Immature natural killer cell (primary cell): Measurements from ENCODE around the gene CDKL1. TPM values are rescaled to one million over a fixed set of nuclear protein-coding genes. Genes with fewer than 3 reads are reported as not detected.

Experiments used
- DNase-seq, 3 donors: peaks; one replicate each; pipeline ENCODE4 v3.0.0; 2022; ENCODE audit warnings: mixed read lengths in 1 of 3
- H3K27ac Mint-ChIP-seq, 6 donors: one replicate each; pipeline ENCODE4 v1.8.0; 2020; ENCODE audit warnings: mixed read lengths in 6 of 6, mild to moderate bottlenecking in 5 of 6, inconsistent platforms in 4 of 6, moderate library complexity in 3 of 6
- H3K27me3 Mint-ChIP-seq, 3 donors: one replicate each; pipeline ENCODE4 v1.8.0; 2020 to 2021; ENCODE audit warnings: low read depth in 3 of 3, mild to moderate bottlenecking in 3 of 3, mixed read lengths in 3 of 3, moderate library complexity in 3 of 3, inconsistent platforms in 1 of 3
- H3K36me3 Mint-ChIP-seq, 3 donors: one replicate each; pipeline ENCODE4 v1.8.0; 2020; ENCODE audit warnings: mixed read lengths in 3 of 3, inconsistent platforms in 2 of 3, mild to moderate bottlenecking in 2 of 3
- H3K4me1 Mint-ChIP-seq, 2 donors: one replicate each; pipeline ENCODE4 v1.8.0; 2020; ENCODE audit warnings: inconsistent platforms in 2 of 2, mild to moderate bottlenecking in 2 of 2, mixed read lengths in 2 of 2, moderate library complexity in 1 of 2
- H3K4me3 Mint-ChIP-seq, 5 donors: one replicate each; pipeline ENCODE4 v1.8.0; 2020; ENCODE audit warnings: mild to moderate bottlenecking in 5 of 5, mixed read lengths in 5 of 5, inconsistent platforms in 3 of 5, moderate library complexity in 3 of 5
- H3K9me3 Mint-ChIP-seq, 6 donors: one replicate each; pipeline ENCODE4 v1.8.0; 2020; ENCODE audit warnings: mild to moderate bottlenecking in 6 of 6, mixed read lengths in 6 of 6, inconsistent platforms in 4 of 6, moderate library complexity in 3 of 6
- polyA plus RNA-seq, 3 donors: library from polyadenylated mRNA; unstranded; fragments of 300-500 nt; fragmentation: Illumina TruSeq; gene quantifications; one replicate each; pipeline ENCODE4 v1.2.3, GENCODE V29; 2021

CDKL1 gene
- polyA plus RNA-seq, 3 donors from 2014 or later = 3.6 to 9.9 (median 5.4) TPM

- Mint-ChIP-seq H3K36me3 (peaks cover 0 to 4% (median 3%) of the 10 kb centered on the region in 3 donors), H3K9me3 (no peaks in the 10 kb centered on the region), H3K4me1 (peaks cover 15 to 30% of the 10 kb centered on the region in 2 donors), H3K27ac (no peak overlapping the region), H3K27me3 (peaks cover 3 to 8% (median 5%) of the 10 kb centered on the region in 3 donors), H3K4me3 (no peak overlapping the region)
- no peak for DNase-seq
Observed at GRCh38 chr14:50399251-50400032, 2.8 kb upstream of the CDKL1 start.

- H3K4me3 Mint-ChIP-seq = peak overlapping the region in 3 of 5 donors; percentile 2 to 86 (median 16)
- H3K4me1 Mint-ChIP-seq = peaks cover 15 to 24% of the 10 kb centered on the region in 2 donors
- H3K9me3 Mint-ChIP-seq = no peaks in the 10 kb centered on the region
- H3K27ac Mint-ChIP-seq = peak overlapping the region in 1 of 6 donors; percentile 69
- peaks cover 3 to 8% (median 5%) of the 10 kb centered on the region in 3 donors for H3K27me3 Mint-ChIP-seq
- peaks cover 0 to 5% (median 3%) of the 10 kb centered on the region in 3 donors for H3K36me3 Mint-ChIP-seq
- no peak for DNase-seq
Observed at GRCh38 chr14:50398189-50398580, 1.5 kb upstream of the CDKL1 start.

- no peaks in the 10 kb centered on the region for H3K9me3 Mint-ChIP-seq
- peak overlapping the region in 5 of 6 donors; percentile 12 to 80 (median 69) for H3K27ac Mint-ChIP-seq
- peaks cover 13 to 18% of the 10 kb centered on the region in 2 donors for H3K4me1 Mint-ChIP-seq
- no peak for DNase-seq
- peak overlapping the region; percentile 86 to 94 (median 88) for H3K4me3 Mint-ChIP-seq
- H3K36me3 Mint-ChIP-seq = peaks cover 0 to 5% (median 3%) of the 10 kb centered on the region in 3 donors
- peaks cover 3 to 6% (median 5%) of the 10 kb centered on the region in 3 donors for H3K27me3 Mint-ChIP-seq
Observed at GRCh38 chr14:50397390-50398188, 908 bp upstream of the CDKL1 start.

GRCh38 chr14:50395448-50395847 is 1.2 kb downstream of the CDKL1 start:
- H3K27me3 Mint-ChIP-seq = peaks cover 3 to 7% (median 5%) of the 10 kb centered on the region in 3 donors

GRCh38 chr14:50394713-50395112 is 2.0 kb downstream of the CDKL1 start:
- no peak for DNase-seq
- Mint-ChIP-seq H3K4me3 (peak overlapping the region in 2 of 5 donors; percentile 5 to 100), H3K27me3 (peaks cover 3 to 7% (median 5%) of the 10 kb centered on the region in 3 donors), H3K9me3 (no peaks in the 10 kb centered on the region), H3K27ac (no peak overlapping the region), H3K4me1 (peaks cover 13 to 17% of the 10 kb centered on the region in 2 donors), H3K36me3 (peaks cover 0 to 5% (median 3%) of the 10 kb centered on the region in 3 donors)

More at GRCh38 chr14:50395448-50395847, 1.2 kb downstream of the CDKL1 start:
- peaks cover 0 to 5% (median 3%) of the 10 kb centered on the region in 3 donors for H3K36me3 Mint-ChIP-seq
- H3K4me3 Mint-ChIP-seq = peak overlapping the region; percentile 87 to 100 (median 94)
- peaks cover 13 to 17% of the 10 kb centered on the region in 2 donors for H3K4me1 Mint-ChIP-seq
- no peak overlapping the region for H3K27ac Mint-ChIP-seq
- no peak for DNase-seq
- no peaks in the 10 kb centered on the region for H3K9me3 Mint-ChIP-seq

- Mint-ChIP-seq H3K4me3 (no peak overlapping the region), H3K9me3 (no peaks in the 10 kb centered on the region), H3K27ac (no peak overlapping the region), H3K27me3 (peaks cover 0 to 1% (median 0%) of the 10 kb centered on the region in 3 donors), H3K36me3 (peaks cover 0 to 5% (median 4%) of the 10 kb centered on the region in 3 donors), H3K4me1 (no peaks in the 10 kb centered on the region)
- no peak for DNase-seq
Observed at GRCh38 chr14:50389668-50390441, 6.8 kb downstream of the CDKL1 start.

GRCh38 chr14:50388256-50388931 is 8.3 kb downstream of the CDKL1 start:
- H3K9me3 Mint-ChIP-seq = no peaks in the 10 kb centered on the region
- DNase-seq = no peak
- peak overlapping the region in 1 of 6 donors; percentile 23 for H3K27ac Mint-ChIP-seq
- peaks cover 0 to 1% (median 0%) of the 10 kb centered on the region in 3 donors for H3K27me3 Mint-ChIP-seq
- peaks cover 0 to 8% (median 0%) of the 10 kb centered on the region in 3 donors for H3K36me3 Mint-ChIP-seq
- no peaks in the 10 kb centered on the region for H3K4me1 Mint-ChIP-seq
- H3K4me3 Mint-ChIP-seq = no peak overlapping the region

- Mint-ChIP-seq H3K4me3 (no peak overlapping the region), H3K36me3 (peaks cover 0 to 8% (median 0%) of the 10 kb centered on the region in 3 donors), H3K27ac (peak overlapping the region in 2 of 6 donors; percentile 11 to 14), H3K27me3 (peaks cover 0 to 1% (median 0%) of the 10 kb centered on the region in 3 donors), H3K4me1 (no peaks in the 10 kb centered on the region), H3K9me3 (no peaks in the 10 kb centered on the region)
- no peak for DNase-seq
Observed at GRCh38 chr14:50387548-50387947, 9.1 kb downstream of the CDKL1 start.

- no peak overlapping the region for H3K27ac Mint-ChIP-seq
Observed at GRCh38 chr14:50383618-50384225, 13.0 kb downstream of the CDKL1 start.

GRCh38 chr14:50381823-50382287 is 14.8 kb downstream of the CDKL1 start:
- Mint-ChIP-seq H3K27ac (no peak overlapping the region), H3K4me1 (no peaks in the 10 kb centered on the region), H3K36me3 (peaks cover 0 to 13% (median 0%) of the 10 kb centered on the region in 3 donors), H3K9me3 (no peaks in the 10 kb centered on the region), H3K4me3 (no peak overlapping the region), H3K27me3 (peaks cover 0 to 4% (median 3%) of the 10 kb centered on the region in 3 donors)
- no peak for DNase-seq

More at GRCh38 chr14:50383618-50384225, 13.0 kb downstream of the CDKL1 start:
- Mint-ChIP-seq H3K4me1 (no peaks in the 10 kb centered on the region), H3K27me3 (peaks cover 0 to 3% (median 2%) of the 10 kb centered on the region in 3 donors), H3K36me3 (peaks cover 0 to 8% (median 0%) of the 10 kb centered on the region in 3 donors), H3K9me3 (no peaks in the 10 kb centered on the region), H3K4me3 (no peak overlapping the region)
- no peak for DNase-seq

- H3K36me3 Mint-ChIP-seq = peaks cover 0 to 12% (median 0%) of the 10 kb centered on the region in 3 donors
- H3K4me1 Mint-ChIP-seq = no peaks in the 10 kb centered on the region
- DNase-seq = no peak
- H3K27ac Mint-ChIP-seq = no peak overlapping the region
- H3K27me3 Mint-ChIP-seq = peaks cover 0 to 4% (median 3%) of the 10 kb centered on the region in 3 donors
- no peak overlapping the region for H3K4me3 Mint-ChIP-seq
- H3K9me3 Mint-ChIP-seq = no peaks in the 10 kb centered on the region
Observed at GRCh38 chr14:50381008-50381407, 15.7 kb downstream of the CDKL1 start.

- Mint-ChIP-seq H3K27ac (no peak overlapping the region), H3K4me1 (no peaks in the 10 kb centered on the region)
Observed at GRCh38 chr14:50380455-50380854, 16.2 kb downstream of the CDKL1 start.

More at GRCh38 chr14:50380455-50380854, 16.2 kb downstream of the CDKL1 start:
- Mint-ChIP-seq H3K4me3 (no peak overlapping the region), H3K27me3 (peaks cover 0 to 4% (median 3%) of the 10 kb centered on the region in 3 donors), H3K36me3 (peaks cover 0 to 9% (median 0%) of the 10 kb centered on the region in 3 donors), H3K9me3 (no peaks in the 10 kb centered on the region)
- DNase-seq = no peak
